RWPE2 (cell line): ENCODE measurements around the gene GCM1.

ENCODE experiments used
- ATAC-seq: fragments of 200-7000 bp; cut with Tn5 transposase; 3 replicates; pipeline ENCODE4 v1.9.1; 2021; ENCODE audit warnings: low read depth
- DNase-seq: peaks from one replicate; pipeline ENCODE4 v3.0.0-alpha.2; 2020; ENCODE audit warnings: low spot score
- H3K27ac ChIP-seq: fragments of 450-650 bp; 2 replicates; pipeline ENCODE4 v1.5.1; 2017; ENCODE audit warnings: mild to moderate bottlenecking; ENCODE audit not compliant: poor library complexity, severe bottlenecking
- H3K27me3 ChIP-seq: fragments of 250-450 bp; sonication (Bioruptor Pico); 2 replicates; pipeline ENCODE4 v1.5.1; 2021; ENCODE audit warnings: mild to moderate bottlenecking, moderate library complexity; ENCODE audit not compliant: insufficient read depth, poor library complexity, severe bottlenecking
- H3K36me3 ChIP-seq: fragments of 250-450 bp; sonication (Bioruptor Pico); 2 replicates; pipeline ENCODE4 v1.5.1; 2020; ENCODE audit warnings: low read depth, mild to moderate bottlenecking, moderate library complexity
- H3K4me1 ChIP-seq: fragments of 250-450 bp; sonication (Bioruptor Pico); 2 replicates; pipeline ENCODE4 v1.5.1; 2021; ENCODE audit warnings: mild to moderate bottlenecking, moderate library complexity; ENCODE audit not compliant: insufficient read depth, poor library complexity, severe bottlenecking
- H3K4me3 ChIP-seq: fragments of 250-450 bp; sonication (Bioruptor Pico); 2 replicates; pipeline ENCODE4 v1.5.1; 2021; ENCODE audit warnings: mild to moderate bottlenecking, moderate library complexity; ENCODE audit not compliant: severe bottlenecking
- H3K9me3 ChIP-seq: fragments of 250-450 bp; sonication (Bioruptor Pico); 2 replicates; pipeline ENCODE4 v1.5.1; 2021; ENCODE audit warnings: mild to moderate bottlenecking, moderate library complexity; ENCODE audit not compliant: severe bottlenecking
- CTCF ChIP-seq: fragments of 450-650 bp; IDR thresholded peaks from one replicate; pipeline ENCODE4 v1.5.1; 2017; ENCODE audit warnings: mild to moderate bottlenecking, moderate library complexity; ENCODE audit not compliant: poor library complexity, severe bottlenecking

The GCM1 gene

GRCh38 chr6:53142810-53143209 is 5.8 kb downstream of the GCM1 start:
- Histone ChIP-seq H3K27ac (no peak overlapping the region), H3K9me3 (no peaks in the 10 kb centered on the region), H3K4me1 (no peaks in the 10 kb centered on the region), H3K27me3 (no peaks in the 10 kb centered on the region), H3K4me3 (no peak overlapping the region), H3K36me3 (no peaks in the 10 kb centered on the region)
- TF ChIP-seq CTCF = no peak
- DNase-seq = no peak
- ATAC-seq = no peak

GRCh38 chr6:53139841-53140413 is 8.7 kb downstream of the GCM1 start:
- H3K4me1 ChIP-seq = no peaks in the 10 kb centered on the region
- no peaks in the 10 kb centered on the region for H3K9me3 ChIP-seq
- no peak overlapping the region for H3K4me3 ChIP-seq
- TF ChIP-seq CTCF = no peak
- DNase-seq (no peak), ATAC-seq (no peak)
- no peaks in the 10 kb centered on the region for H3K36me3 ChIP-seq
- H3K27me3 ChIP-seq = no peaks in the 10 kb centered on the region
- H3K27ac ChIP-seq = no peak overlapping the region

GRCh38 chr6:53136000-53136609 is 12.5 kb downstream of the GCM1 start:
- H3K4me1 ChIP-seq = no peaks in the 10 kb centered on the region
- H3K4me3 ChIP-seq = no peak overlapping the region
- H3K27ac ChIP-seq = no peak overlapping the region
- ATAC-seq (no peak), DNase-seq (no peak)
- H3K36me3 ChIP-seq = no peaks in the 10 kb centered on the region
- H3K9me3 ChIP-seq = no peaks in the 10 kb centered on the region
- TF ChIP-seq CTCF = no peak
- no peaks in the 10 kb centered on the region for H3K27me3 ChIP-seq

- H3K36me3 ChIP-seq = no peaks in the 10 kb centered on the region
- H3K27me3 ChIP-seq = no peaks in the 10 kb centered on the region
- H3K27ac ChIP-seq = no peak overlapping the region
- no peaks in the 10 kb centered on the region for H3K4me1 ChIP-seq
- ATAC-seq = no peak
- DNase-seq = no peak
- TF ChIP-seq CTCF = no peak
- H3K9me3 ChIP-seq = no peaks in the 10 kb centered on the region
- H3K4me3 ChIP-seq = no peak overlapping the region
Measured at GRCh38 chr6:53134601-53135235, 13.9 kb downstream of the GCM1 start.

- Histone ChIP-seq H3K27ac (no peak overlapping the region), H3K27me3 (no peaks in the 10 kb centered on the region), H3K4me1 (peaks cover under 1% of the 10 kb centered on the region), H3K9me3 (no peaks in the 10 kb centered on the region), H3K4me3 (no peak overlapping the region), H3K36me3 (no peaks in the 10 kb centered on the region)
- DNase-seq (no peak), ATAC-seq (no peak)
- no peak for TF ChIP-seq CTCF
Measured at GRCh38 chr6:53133961-53134360, 14.7 kb downstream of the GCM1 start.
